Ammon's horn (tissue), 1 donor: ENCODE results near the gene PDS5A.
"Not testable (repeated sequence)": the region's sequence is repeated elsewhere in the genome, so short reads cannot be mapped to it uniquely, and the experiment has no call there.

Experiments used
- DNase-seq: peaks from one replicate; pipeline ENCODE4 v3.0.0-alpha.2; 2016; ENCODE audit warnings: low spot score

PDS5A gene

DNA sequence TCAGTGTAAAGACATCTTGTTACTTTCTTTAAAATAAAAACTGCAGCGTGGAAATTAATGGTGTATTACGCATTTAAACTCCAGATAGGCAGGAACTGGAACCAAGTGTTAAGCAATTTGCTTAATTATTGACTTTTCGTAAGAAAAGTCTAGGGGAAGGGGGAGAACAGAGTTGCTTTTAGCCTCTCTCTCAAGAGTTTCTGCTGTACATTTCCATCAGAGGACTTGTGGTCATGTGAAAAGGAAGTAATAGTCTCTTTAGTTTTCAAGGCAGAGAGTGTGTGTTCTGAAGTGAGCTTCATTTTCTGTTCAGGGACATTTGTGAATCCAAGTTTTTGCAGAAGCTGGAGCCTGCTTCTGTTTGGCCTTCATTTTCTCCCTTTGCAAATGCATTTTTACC lies 152.6 kb downstream of the PDS5A start:
- DNase-seq: no peak

DNA sequence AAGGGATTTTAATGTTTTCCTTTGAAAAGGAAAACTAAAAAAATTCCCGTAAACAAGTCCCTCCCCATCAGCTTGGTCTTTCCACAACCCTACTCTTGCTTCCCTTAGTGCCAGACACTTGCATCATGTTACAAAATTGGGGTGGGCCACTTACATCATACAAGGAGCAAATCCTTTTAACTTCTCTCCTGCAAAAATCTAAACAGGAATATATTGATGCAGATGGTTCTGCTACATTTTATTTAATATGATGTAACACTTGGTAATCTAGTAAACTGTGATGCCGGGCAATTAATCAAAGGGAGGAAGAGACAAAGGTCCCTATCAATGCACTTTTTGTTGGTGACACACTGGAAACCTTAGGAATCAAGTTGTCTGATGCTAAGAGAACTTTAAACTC lies 154.5 kb downstream of the PDS5A start:
- DNase-seq: no peak

DNA sequence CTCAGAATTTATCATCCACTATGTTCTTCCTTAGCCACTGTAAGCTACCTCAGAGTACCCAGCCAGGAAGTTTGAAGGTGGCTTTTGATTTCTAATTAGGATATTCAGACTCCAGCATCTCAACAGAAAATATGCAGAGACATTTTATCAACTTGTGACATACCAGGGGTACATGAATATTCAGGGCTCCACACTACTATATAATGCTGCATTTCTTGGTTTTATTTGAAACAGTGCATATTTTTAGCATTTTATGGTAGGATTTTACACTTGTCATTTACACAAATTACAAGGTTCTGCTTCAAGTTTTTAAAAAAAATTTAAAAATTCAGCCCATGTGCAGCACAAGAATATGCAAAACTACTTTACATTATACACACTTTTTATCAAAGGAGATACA lies 155.0 kb downstream of the PDS5A start:
- no peak for DNase-seq

DNA sequence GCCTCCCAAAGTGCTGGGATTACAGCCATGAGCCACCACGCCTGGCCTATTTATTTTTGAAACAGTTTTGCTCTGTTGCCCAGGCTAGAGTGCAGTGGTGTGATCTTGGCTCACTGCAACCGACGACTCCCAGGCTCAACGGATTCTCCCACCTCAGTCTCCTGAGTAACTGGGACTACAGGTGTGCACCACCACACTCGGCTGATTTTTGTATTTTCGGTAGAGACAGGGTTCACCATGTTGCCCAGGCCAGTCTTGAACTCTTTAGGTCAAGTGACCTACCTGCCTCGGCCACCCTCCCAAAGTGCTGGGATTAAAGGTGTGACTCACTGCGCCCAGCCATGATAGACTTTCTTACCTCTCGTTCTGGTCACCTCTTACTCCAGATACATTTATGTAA lies 155.8 kb downstream of the PDS5A start:
- no peak for DNase-seq

DNA sequence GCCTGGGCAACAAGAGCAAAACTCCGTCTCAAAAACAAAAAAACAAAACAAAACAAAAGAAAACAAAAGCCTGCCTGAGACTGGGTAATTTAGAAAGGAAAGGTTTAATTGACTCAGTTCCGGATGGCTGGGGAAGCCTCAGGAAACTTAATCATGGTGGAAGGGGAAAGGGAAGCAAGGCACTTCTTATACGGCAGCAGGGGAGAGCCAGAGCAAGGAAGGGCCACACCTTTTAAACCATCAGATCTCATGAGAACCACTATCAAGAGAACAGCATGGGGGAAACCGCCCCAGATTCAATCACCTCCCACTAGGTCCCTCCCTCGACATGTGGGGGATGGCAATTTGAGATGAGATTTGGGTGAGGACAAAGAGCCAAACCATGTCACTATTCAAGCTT lies 157.5 kb downstream of the PDS5A start:
- DNase-seq: no peak

DNA sequence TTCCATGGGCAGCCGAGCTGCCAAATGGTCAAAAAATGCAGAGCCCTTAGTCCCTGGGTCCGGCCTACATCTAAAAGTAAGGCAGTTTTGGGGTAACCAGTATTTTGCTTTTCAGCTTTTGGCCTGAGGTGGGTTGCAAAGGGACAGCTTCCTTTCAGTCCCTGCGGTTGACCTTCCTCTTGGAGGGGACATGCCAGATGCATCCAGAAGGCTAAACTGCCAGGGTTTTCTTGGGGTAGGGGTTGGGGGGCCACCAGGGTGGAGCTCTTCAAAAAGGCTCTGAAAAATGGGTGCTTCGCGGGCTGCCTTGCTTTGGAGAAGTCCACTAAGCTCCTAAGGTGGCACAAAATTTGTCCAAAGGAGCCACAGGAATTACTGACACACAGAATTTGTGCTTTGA lies 159.1 kb downstream of the PDS5A start:
- DNase-seq: no peak

DNA sequence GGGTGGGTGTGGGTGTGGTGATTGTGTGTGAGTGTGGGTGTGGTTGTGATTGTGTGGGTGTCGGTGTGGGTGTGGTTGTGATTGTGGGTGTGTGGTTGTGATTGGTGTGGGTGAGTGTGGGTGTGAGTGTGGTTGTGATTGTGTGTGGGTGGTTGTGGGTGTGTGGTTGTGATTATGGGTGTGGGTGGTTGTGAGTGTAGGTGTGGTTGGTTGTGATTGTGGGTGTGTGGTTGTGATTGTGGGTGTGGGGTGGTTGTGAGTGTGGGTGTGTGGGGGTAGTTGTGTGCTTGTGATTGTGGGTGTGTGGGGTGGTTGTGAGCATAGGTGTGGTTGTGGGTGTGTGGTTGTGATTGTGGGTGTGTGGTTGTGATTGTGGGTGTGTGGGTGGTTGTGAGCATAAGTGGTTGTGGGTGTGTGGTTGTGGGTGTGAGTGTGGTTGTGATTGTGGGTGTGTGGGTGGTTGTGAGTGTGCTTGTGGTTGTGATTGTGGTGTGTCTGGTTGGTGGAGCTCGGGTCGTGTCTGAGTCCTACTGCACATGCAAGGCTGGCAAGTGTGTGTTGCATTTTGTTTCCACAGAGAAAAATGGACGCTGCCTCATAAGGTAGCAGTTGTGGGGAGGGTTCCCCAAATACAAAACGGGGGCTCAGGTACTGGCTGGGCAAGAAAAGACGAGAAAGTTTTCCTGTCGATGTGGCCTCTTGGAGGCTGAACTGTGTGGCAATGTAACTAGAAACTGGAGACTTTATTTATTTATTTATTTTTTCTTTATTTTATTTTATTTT lies 163.1 kb downstream of the PDS5A start:
- no peak for DNase-seq

DNA sequence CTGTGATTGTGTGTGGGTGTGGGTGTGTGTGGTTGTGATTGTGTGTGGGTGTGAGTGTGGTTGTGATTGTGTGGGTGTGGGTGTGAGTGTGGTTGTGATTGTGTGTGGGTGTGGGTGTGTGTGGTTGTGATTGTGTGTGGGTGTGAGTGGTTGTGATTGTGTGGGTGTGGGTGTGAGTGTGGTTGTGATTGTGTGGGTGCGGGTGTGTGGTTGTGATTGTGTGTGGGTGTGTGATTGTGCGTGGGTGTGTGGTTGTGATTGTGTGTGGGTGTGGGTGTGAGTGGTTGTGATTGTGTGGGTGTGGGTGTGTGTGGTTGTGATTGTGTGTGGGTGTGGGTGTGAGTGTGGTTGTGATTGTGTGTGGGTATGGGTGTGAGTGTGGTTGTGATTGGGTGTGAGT lies 163.9 kb downstream of the PDS5A start:
- DNase-seq: not testable (repeated sequence)

DNA sequence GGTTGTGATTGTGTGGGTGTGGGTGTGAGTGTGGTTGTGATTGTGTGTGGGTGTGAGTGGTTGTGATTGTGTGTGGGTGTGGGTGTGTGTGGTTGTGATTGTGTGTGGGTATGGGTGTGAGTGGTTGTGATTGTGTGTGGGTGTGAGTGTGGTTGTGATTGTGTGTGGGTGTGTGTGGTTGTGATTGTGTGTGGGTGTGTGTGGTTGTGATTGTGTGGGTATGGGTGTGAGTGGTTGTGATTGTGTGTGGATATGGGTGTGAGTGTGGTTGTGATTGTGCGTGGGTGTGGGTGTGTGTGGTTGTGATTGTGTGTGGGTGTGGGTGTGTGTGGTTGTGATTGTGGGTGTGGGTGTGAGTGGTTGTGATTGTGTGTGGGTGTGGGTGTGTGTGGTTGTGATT lies 164.7 kb downstream of the PDS5A start:
- not testable (repeated sequence) for DNase-seq

DNA sequence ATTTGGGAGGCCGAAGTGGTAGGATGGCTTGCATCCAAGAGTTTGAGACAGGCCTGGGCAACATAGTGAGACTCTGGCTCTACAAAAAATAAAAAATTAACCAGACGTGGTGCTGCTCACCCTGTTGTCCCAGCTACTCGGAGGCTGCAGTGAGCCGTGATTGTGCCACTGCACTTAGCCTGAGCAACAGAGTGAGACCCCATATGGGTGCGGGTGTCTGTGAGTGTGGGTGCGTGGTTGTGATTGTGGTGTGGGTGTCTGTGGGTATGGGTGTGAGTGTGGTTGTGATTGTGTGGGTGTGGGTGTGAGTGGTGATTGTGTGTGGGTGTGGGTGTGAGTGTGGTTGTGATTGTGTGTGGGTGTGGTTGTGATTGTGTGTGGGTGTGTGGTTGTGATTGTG lies 165.2 kb downstream of the PDS5A start:
- no peak for DNase-seq

DNA sequence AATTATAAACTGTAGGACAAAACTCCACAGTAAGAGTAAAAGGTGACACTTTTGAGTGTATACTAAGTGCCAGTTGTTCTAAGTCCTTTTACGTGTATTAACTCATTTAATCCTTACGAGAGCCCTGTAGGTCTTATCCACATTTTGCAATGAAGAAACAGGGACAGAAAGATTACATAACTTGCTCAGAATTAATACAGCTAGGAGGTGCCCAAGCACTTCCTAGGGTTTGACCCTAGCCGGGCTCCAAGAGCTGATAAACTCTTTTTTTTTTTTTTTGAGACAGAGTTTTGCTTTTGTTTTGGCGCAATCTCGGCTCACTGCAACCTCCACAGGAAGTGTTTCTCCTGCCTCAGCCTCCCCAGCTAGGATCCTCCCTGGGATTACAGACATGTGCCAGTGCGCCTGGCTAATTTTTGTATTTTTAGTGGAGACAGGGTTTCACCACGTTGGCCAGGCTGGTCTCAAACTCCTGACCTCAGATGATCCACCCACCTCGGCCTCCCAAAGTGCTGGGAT lies 169.4 kb downstream of the PDS5A start:
- no peak for DNase-seq

DNA sequence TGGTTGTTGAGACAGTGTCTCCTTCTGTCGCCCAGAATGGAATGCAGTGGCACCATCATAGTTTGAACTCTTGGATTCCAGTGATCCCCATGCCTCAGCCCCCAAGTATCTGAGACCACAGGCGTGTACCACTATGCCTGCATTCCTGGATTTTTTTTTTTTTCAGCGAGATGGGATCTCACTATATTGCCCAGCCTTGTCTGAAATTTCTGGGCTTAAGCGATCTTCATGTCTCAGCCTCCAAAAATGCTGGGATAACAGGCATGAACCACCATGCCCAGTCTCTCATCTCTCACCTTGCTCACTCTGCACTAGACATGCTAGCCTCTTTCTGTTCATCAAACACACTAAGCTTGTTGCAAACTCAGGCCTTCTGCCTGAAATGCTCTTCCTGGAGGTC lies 175.7 kb downstream of the PDS5A start:
- no peak for DNase-seq

DNA sequence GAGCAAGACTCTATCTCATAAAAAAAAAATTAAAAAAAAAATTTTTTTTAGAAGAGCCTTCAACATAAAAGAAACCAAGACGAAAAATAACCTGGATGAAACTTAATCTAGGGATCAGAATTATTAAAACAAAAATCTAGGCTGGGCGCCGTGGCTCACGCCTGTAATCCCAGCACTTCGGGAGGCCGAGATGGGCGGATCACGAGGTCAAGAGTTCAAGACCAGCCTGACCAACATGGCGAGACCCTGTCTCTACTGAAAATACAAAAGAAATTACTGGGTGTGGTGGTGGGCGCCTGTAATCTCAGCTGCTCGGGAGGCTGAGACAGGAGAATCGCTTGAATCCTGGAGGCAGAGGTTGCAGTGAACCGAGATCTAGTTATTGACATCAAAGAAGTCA lies 184.7 kb downstream of the PDS5A start:
- DNase-seq: not testable (repeated sequence)

DNA sequence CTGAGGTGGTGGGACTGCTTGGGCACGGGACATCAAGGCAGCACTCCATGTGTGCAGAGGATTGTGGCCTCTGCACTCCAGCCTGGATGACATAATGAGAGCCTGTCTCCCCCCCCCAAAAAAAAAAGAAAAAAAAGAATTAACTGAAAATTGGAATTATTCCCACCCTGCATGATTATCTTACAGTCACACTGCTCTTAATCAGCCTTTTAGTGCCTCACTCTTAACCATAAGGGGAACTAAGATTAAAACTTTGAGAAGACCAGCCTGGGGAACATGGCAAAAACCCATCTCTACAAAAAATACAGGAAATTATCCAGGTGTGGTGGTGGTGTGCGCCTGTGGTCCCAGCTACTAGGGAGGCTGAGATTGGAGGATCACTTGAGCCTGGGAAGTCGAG lies 185.2 kb downstream of the PDS5A start:
- DNase-seq: no peak

DNA sequence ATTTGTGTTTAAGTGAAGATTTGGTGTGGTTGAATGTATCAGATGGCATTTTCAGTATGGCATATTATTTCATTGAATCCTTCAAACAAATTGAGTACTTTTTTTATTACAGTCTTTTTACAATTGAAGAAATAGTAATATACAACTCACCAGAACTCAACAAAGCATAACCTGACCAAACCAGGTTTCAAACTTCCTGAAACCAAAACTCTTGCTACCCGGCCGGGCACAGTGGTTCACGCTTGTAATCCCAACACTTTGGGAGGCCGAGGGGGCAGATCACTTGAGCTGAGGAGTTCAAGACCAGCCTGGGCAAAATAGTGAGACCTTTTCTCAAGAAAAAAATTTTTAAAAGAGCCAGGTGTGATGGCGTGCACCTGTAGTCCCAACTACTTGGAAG lies 185.6 kb downstream of the PDS5A start:
- DNase-seq: no peak

DNA sequence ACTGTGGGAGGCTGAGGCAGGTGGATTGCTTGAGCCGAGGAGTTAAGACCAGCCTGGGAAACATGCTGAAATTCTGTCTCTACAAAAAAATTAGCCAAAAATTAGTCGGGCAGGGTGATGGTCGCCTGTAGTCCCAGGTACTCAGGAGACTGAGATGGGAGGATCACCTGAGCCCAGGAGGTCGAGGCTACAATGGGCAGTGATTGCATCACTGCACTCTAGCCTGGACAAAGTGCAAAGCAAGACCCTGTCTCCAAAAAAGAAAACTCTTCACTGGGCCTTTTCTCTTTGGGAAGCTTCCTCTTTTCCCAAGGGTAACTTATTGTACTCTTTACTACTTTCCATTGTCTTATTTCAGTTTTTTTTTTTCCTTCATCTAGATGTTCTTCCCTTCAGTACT lies 190.9 kb downstream of the PDS5A start:
- no peak for DNase-seq

DNA sequence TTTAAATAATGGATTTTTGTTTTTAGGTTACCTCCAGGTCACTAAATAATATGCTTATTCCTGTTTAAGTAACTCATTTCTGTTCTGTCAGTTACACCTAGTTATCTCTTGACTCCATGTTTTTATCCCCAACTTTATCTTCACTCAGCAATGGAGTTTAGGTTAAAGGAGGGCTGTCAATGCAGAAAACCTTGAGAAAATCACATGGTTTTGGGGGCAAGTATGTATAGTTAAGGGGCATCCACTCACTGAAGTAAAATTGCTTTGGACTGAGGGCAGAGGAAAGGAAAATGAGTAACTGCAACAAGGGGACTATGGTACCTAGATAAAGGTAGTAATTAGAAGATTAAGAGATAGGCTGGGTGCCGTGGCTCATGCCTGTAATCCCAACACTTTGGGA lies 192.6 kb downstream of the PDS5A start:
- DNase-seq: no peak

DNA sequence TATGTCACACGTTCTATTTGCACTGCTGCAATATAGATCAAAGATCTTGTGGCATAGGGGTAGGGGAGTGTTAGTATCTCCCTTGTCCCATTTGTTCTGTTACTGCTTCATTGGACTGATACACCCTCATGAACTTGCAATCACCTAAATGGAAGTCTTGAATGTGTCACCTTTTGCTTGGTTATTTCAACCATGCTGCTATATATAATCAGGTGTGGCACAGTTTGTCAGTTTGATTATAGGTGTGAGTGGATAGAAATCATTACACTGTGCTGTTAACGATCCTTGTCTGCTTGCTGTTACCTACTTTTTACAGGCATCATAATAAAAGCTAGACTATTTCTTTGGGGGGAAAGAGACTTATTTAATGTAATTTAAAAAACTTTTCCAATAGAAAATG lies 195.7 kb downstream of the PDS5A start:
- DNase-seq: not testable (repeated sequence)
